Stimulated activated CD4-positive, alpha-beta T cell treated with anti-CD3 and anti-CD28 coated beads, Interleukin-12 subunit alpha, Interleukin-12 subunit beta, amount 100 ng/mL, for 24 hours (primary cell): ENCODE results near the gene WNT3A.
"Not testable (repeated sequence)": the region's sequence is repeated elsewhere in the genome, so short reads cannot be mapped to it uniquely, and the experiment has no call there.

ENCODE experiments used
- DNase-seq, 2 experiments: peaks; one replicate each; pipeline ENCODE4 v3.0.0-alpha.2; 2020; ENCODE audit warnings: low read depth in 2 of 2

WNT3A gene

DNA sequence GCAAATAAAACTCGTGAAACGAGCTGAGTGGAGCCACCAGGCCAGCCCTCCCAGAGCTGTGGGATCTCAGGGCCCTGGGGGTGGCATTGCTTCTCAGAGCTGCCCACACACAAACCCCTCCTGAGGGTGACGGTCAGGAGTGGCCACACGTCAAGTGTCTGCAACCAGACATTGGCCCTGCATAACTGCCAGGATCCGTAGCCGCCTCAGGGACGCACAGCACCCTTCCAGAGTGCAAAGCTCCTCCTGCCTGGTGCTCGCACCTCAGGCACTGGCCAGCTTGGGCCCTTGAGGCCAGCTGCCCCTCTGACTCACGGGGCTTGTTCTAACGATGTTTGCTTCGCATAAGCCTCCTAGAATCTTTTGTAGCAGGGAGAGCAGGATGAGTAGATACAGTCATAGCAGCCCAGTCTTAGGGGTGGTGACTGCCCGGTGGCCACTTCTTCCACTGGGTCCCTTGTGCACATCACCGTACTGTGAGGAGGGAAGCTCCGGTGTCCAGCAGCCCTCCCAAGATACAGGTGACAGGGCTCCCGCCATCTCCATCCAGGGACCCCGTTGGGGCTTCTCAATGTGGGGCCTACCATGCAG, 5.0 kb downstream of the WNT3A start:
- no peak for DNase-seq

DNA sequence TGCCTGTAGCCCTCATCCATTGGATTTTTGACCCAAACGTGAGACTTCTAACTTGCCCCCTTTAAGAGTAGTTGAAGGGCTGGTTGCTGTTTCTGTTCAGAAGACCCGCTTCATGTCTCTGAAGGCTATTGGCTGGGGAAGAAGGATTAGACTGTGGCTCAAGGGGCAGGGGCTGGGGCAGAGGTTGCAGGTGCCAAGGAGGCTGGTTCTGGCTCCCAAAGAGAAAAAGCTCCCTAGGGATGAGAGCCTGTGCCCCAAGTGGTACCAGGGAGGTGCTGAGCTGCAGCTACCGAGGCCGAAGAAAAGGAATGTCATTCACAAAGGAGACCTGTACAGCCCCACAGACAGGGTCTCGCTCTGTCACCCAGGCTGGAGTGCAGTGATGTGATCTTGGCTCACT, 5.8 kb downstream of the WNT3A start:
- no peak for DNase-seq

DNA sequence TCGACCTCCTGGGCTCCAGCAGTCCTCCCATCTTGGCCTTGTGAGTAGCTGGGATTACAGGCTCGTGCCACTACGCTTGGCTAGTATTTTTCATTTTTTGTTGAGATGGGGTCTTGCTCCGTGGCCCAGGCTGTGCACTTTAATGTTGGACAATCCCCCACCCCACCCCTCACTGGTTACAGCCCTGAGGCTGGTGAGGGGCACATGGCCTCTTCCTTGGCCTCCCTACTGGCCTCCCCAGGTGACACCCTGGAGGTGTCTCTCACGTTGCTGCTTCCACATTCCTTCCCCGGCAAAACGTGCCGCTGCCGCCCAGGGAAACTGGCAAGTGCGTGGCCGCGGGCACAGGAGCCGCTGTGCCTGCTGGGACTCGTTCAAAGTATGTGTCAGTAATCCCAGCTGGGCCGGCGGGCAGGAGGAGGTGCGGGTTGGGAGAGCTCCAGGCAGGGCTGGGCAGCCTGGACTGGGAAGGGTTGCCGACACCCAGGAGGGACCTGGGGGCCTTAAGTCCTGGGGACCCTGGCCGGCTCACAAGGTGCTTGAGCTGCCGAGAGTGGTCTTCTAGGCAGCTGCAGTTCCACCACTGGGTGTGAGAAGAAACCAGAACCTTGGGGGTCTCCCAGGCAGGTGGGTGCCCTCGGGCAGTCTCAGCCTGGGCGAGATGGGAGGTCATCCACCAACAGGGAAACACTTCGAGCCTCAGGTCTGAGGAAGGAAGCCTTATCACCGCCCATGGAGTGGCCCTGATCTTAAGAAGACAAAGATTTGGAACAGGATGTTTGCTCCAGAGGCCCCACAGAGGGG, 6.5 kb downstream of the WNT3A start:
- no peak for DNase-seq

DNA sequence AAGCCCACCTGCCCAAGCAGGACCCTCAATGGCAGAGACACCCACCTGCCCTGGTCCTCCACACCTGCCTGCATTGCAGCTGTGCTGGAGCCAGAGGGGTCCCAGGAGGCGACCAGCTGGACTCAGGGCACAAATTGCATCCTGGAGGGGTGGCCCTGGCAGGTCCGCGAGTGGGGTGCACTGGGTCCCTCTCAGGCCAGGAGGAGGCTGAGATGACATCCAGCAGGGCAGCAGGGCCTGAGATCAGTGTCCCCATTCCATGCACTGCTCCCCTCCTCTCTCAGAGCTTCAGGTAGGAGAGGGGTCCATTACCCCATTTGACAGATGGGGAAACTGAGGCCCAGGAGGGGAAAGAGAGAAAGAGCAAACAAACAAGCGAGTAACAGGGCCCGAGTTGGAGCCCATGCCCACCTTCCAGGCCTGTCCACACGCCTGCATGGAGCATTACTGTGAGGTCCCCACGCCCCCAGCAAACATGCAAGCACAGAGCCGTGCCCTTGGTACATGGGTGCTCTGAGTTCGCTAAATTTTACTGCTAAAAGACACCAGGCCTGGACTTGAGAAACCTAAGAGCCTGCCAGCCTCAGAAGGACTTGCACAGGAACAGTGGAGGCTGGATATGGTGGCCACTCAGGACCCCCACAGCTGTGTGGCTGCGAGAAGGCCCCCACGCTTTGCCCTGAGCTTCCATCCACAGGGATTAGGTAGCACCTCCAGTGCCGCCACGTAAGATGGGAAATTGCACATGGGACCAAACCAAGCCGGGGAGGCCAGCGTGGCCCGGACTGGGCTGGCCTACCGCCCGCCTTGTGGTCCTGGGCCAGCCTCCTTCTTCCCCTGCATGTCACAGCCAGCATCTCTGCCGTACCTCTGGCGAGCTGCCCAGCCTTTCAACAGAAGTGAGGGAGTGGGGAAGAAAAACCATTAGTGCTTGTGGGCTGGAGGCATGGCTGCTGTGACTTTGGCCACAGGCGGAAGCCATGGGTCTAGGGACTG, 7.4 kb downstream of the WNT3A start:
- DNase-seq = no peak

DNA sequence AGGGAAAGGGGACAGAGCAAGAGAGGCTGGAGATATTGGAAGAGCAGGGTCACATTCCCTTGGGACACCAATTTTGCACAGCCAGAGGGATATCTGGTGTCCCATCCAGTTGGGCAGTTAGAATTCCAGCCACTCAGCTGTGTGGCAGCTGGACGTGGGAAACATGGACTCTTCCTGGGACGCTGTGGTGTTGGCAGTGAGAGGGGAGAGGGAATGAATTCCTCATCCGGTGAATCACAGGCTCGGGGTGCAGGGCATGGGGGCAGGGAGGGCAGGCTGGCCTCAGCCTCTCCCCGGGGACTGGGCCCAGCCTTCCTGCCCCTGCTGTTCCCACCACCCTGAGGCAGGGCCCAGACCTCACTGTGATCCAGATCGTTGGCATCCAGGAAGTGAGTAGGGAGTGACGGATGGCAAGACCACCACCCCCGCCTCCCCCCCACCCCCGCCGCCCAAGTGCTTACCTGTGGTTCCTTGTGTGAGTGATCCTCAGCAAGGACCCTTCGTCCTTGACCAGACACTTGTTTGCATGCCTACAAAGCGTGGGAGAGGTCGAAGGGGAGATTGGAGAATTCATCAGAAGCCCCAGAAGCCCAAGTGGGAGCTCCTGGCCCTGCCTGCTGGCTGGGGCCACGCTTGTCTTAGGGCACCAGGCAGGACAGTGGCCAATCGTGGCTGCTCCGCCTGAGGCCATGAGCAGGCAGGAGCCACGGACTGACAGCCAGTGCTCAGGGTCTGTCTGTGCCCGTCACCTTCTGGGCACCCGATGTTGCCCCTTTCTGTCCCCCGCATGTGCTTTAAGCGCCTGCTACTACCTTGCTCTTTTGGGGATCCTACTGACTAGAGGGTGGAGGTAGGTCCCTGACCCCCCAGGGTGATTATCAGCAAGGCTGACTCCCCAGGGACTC, 8.7 kb downstream of the WNT3A start:
- no peak for DNase-seq

DNA sequence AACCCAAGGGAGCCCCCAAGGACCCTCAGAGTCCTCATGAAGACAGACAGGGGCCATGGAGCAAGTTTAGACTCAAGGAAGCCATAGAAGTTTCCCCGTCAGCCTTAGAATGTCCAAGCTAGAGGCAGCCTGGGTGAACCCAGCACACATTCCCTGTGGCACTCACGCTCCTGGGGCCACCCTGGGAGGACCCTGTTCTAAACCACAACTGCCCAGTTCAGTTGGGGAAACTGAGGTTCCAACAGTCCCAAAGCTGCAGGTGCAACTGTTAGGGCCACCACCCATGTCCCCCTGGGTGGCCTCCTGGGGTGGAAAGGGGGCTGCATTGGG, 9.3 kb downstream of the WNT3A start:
- no peak for DNase-seq

DNA sequence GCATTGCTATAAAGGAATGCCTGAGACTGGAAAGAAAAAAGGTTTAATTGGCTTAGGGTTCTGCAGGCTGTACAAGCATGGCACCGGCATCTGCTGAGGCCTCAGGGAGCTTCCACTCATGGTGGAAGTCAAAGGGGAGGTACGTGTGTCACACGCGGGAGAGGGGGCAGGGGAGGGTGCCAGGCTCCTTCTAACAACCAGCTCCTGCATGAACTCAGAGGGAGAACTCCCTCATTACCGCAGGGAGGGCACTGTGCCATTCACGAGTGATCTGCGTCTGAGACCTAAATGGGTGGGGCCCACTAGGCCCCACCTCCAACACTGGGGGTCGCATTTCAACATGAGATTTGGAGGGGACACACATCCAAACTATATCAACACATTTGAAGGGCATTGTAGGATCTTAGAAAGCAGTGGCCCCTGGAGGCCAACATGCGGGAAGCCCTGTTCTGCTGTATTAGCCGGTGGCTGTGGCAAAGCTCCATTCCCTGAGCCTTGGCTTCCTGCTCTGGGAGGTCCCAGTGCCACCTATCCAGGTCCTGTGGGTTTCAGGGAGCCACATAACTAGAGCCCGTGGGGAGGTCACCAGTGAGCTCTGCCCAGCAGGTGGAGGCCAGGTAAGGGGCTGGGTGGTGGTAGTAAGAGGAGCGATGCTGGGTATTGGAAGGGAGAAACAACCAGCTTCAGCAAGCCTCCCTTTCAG, 10.0 kb downstream of the WNT3A start:
- no peak for DNase-seq

DNA sequence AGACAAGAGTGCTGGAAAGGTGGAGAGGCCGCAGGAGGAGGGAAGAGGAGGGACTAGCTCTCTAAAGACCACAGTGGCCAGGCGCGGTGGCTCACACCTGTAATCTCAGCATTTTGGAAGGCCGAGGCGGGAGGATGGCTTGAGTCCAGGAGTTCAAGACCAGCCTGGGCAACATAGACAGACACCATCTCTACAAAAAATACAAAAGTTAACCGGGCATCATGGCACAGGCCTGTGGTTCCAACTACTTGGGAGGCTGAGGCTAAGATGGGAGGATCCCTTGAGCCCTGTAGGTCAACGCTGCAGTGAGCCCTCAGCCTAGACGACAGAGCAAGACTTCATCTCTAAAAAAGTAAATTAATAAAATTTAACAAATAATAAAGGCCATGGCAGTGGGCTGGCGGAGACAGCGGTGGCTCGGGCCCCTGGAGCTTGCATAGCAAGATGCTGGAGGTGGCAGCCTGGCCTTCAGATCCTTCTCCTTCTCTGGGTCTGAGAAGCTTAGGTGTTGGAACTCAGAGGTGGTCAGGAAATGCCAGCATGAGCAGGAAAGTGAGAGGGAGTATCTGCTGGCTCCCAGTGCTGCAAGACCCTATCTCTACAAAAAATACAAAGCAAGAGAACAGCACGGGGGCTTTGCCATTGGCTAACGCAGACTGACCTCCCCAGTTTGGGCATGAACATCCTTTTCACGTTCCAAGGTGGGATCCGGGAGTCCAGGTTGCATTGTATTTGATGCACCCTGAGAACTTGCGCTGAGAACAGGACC, 10.7 kb downstream of the WNT3A start:
- DNase-seq = no peak

DNA sequence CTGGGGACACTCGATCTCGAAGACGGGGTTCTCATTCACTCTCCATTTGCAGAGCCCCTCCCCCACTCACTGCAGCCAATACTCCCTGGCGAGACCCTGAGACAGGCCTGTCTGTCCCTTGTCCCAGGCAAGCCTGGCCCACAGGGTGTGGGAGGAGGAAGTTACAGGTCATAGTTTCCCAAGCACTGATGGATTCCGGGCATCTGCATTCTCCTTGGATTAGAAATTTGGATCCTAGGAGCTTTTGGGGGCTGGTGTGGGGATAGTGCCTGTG, 11.3 kb downstream of the WNT3A start:
- DNase-seq = no peak

DNA sequence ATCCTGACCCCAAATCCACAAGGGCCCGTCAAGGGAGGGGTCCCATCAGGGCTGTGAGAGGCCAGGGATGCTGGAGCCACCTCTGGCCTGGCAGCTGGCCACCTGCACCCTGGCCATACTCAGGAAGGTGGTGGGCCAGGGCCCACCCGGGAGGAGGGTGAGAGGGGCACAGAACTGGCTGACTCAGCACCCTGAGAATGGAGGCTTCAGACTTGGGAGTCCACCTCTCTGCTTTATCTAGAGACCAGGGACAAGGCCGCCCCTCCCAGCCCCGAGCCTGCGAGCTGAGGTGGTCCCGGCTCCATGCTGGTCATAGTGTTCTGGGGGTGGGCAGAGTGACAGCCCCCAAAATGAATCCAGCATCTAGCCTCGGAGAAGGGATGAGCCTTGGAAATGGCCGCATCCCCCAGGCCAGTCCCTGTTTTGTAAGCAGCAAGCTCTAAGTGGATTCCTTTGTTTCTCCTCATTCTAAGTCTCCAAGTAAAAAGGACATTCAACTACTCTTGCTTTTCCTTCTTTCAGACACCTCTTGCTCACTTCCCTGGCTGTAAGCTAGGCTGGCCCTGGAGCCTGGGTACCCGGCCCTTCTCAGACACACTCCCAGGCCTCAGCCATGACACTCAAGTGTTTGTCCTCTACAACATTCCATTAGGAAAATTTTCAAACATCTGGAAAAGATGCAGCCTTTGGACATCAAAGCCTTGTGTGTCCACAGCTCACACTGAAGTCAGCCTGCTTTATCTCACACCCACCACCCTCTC, 12.3 kb downstream of the WNT3A start:
- DNase-seq = no peak

DNA sequence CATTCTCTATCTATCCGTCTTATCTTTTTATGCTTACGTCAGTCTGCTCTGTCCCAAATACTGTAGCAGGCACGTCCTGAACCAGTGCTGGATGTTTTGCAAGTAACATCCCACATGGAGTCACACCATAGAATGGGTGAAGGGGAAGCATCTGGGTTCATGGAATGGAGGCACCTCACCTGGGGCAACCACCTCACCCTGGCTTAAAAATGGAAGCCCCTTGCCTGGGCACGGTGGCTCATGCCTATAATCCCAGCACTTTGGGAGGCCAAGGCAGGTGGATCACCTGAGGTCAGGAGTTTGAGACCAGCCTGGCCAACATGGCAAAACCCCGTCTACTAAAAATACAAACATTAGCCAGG, 12.9 kb downstream of the WNT3A start:
- not testable (repeated sequence) for DNase-seq

DNA sequence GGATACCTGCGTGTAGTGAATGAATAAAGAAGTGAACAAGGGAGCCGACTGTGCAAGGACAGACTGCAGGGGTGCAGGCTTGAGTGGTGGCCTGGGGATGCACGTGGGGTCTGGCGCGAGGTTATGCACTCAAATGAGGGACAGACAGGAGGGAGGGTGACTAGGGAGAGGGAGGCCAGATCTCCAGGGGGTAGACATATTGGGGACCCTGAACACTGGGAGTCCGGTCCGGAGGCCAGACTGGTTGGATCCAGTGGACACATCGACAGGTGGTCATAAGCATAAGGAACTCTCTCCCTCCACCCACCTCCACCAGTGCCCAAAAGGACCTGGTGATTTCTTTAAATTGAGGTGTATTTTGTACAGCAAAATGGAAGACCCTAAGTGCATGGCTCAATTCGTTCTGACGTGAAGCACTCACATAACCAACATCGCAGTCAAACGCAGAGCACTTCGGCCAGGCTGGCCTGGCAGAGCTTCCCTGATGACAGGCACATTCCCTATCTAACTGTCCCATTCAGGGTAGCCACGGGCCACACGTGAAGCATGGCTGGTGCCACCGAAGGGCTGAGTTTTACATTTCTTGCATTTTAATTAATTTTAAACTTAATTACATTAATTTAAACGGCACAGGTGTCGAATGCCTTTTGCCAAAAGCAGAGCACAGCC, 14.0 kb downstream of the WNT3A start:
- no peak for DNase-seq

DNA sequence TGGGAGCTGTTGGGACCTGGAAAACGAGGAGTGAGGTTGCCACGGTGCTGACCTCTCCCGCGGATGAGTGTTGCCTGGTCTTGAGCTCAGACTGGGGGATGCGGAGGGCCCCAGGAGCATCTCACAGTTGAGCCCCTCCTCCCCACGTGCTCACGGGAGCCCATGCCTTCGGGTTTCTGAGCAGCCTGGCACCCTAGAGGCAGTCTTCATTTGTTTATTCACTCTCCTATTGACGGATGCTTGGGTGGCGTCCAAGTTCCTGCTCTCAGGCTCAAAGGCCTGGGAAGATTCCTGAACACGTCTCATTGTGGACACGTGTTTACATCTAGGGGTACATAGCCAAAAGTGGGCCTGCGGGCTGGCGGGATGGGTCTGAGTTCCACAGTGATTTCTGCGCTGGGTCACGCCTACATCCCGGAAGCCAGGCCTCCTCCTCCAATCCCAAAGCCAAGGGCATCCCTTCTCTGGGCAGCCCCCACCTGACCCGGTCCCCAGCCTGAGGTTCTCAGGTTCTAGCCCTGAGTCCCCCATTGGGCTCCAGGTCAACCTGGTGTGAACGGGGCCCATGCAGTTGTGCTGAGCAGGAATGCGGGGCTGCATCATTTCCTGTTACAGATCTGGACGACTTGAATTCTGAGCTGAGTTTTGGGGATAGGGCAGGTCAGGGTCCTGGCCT, 14.7 kb downstream of the WNT3A start:
- no peak for DNase-seq

DNA sequence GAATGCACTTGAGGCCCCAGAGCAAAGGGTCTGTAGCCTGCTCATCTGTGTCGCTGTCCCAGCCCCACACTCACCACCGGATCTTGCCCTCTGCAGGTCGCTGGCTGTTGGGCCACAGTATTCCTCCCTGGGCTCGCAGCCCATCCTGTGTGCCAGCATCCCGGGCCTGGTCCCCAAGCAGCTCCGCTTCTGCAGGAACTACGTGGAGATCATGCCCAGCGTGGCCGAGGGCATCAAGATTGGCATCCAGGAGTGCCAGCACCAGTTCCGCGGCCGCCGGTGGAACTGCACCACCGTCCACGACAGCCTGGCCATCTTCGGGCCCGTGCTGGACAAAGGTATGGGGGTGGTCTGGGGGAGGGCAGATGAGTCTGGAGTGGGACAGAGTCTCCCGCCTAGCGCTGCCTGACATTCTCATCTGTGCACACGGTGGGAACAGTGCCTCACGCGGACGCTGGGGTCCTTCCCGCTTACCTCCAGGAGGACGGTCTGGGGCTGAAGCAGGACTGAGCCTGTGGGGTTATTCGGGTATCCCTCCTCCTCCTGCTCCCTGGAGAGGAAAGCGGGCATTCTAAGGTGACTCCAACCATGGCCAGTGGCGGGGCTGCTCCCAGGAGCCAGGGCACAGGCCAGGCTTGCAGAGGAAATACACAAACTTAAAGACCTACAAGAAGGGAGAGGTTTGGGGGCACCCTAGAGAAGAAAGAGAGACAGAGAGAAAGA, 15.9 kb downstream of the WNT3A start:
- DNase-seq = no peak

DNA sequence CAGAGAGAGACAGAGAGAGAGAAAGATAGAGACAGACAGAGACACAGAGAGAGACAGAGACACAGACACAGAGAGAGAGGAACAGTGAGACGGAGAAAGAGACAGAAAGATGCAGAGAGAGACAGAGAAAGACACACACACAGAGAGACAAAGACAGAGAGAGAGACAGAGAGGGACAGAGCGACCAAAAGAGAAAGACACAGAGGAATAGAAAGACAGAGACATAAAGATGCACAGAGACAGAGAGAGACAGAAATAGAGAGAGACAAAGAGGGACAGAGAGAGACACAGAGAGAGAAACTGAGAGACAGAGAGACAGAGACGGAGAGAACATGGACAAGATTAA, 16.5 kb downstream of the WNT3A start:
- no peak for DNase-seq

DNA sequence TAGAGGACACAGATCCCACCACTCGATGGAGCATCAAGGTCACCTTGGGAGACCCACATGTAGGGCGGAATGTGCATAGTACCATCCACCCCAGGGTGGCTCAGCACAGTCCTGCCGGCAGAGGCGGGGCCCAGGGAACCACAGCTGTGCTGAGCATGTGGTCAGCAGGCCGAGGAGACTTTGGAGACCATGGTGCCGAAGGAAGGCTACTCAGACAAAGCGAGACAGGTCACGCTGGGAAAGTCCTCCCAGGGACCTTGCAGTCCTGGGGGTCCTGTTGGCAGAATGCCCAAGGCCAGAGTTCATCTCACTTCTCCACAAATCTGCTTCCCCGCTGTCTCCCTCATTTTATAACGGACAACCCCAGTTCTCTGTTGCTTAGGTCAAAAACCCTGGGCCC, 22.5 kb downstream of the WNT3A start:
- no peak for DNase-seq

DNA sequence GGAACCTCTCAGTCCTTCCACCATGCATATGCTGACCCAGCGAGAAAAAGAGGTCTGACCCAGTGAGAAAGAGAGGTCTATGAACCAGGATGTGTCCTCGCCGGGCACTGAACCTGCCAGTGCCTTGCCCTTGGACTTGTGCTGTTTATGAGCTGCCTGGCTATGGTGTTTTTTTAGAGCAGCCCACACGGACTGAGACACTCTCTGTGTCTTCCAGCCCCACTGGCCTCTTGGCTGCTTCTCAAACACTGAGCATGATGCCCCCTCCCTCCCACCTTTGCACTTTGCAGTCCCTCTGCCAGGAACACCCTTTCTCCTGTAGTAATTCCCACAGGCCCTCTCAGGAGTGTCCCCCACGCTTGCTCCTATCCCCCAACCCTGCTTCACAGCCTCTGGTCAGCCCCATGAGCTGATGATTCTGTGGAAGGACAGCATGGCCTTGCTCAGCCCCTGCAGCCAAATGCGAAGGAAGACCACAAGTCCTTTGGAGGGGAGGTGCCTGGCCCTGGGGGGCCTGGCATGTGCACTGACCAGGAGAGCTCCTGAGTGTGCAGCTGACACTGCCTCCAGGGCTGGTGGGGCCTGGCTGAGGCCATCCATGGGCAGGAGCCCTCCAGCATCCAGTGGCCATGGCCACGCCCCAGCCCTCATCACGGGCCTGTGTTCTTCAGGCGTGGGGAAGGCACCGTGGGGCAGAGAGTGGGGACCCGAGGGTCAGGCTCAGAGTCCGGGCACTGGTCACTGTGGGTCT, 23.8 kb downstream of the WNT3A start:
- no peak for DNase-seq
